HEK293 (cell line): Measurements from ENCODE around the gene RBM39.

Experiments
- EGR2 ChIP-seq: fragments of 450-650 bp; formaldehyde crosslinking; IDR thresholded peaks from 2 replicates; pipeline ENCODE4 v1.5.1; 2016; ENCODE audit warnings: low read depth, missing biosample characterization, missing genetic modification characterization
- HIC1 ChIP-seq: fragments of 450-650 bp; formaldehyde crosslinking; IDR thresholded peaks from 2 replicates; pipeline ENCODE4 v1.5.1; 2016; ENCODE audit warnings: missing biosample characterization, missing genetic modification characterization
- IKZF3 ChIP-seq: fragments of 450-650 bp; IDR thresholded peaks from 2 replicates; pipeline ENCODE4 v1.5.0; 2018; ENCODE audit warnings: missing biosample characterization, mild to moderate bottlenecking, missing genetic modification characterization, moderate library complexity
- KLF9 ChIP-seq: fragments of 450-650 bp; formaldehyde crosslinking; IDR thresholded peaks from 2 replicates; pipeline ENCODE4 v1.5.1; 2016; ENCODE audit warnings: missing biosample characterization, missing genetic modification characterization, low read depth
- PRDM4 ChIP-seq: fragments of 450-650 bp; formaldehyde crosslinking; IDR thresholded peaks from 2 replicates; pipeline ENCODE4 v1.5.1; 2017; ENCODE audit warnings: missing biosample characterization, missing genetic modification characterization
- SP2 ChIP-seq: fragments of 450-650 bp; formaldehyde crosslinking; IDR thresholded peaks from 2 replicates; pipeline ENCODE4 v1.5.1; 2016; ENCODE audit warnings: missing biosample characterization, missing genetic modification characterization
- YY1 ChIP-seq: fragments of 450-650 bp; formaldehyde crosslinking; IDR thresholded peaks from 2 replicates; pipeline ENCODE4 v1.5.1; 2018; ENCODE audit warnings: missing biosample characterization, missing genetic modification characterization
- YY2 ChIP-seq: fragments of 450-650 bp; formaldehyde crosslinking; IDR thresholded peaks from 2 replicates; pipeline ENCODE4 v1.5.1; 2016; ENCODE audit warnings: missing biosample characterization, missing genetic modification characterization
- ZBTB48 ChIP-seq: fragments of 450-650 bp; formaldehyde crosslinking; IDR thresholded peaks from 2 replicates; pipeline ENCODE4 v1.5.1; 2016; ENCODE audit warnings: missing biosample characterization, missing genetic modification characterization
- ZNF146 ChIP-seq: fragments of 450-650 bp; formaldehyde crosslinking; IDR thresholded peaks from 2 replicates; pipeline ENCODE4 v1.5.1; 2016; ENCODE audit warnings: missing biosample characterization, missing genetic modification characterization
- ZNF184 ChIP-seq: fragments of 450-650 bp; IDR thresholded peaks from 2 replicates; pipeline ENCODE4 v1.5.1; 2018; ENCODE audit warnings: missing biosample characterization, mild to moderate bottlenecking, missing genetic modification characterization
- ZNF24 ChIP-seq: fragments of 450-650 bp; formaldehyde crosslinking; IDR thresholded peaks from 2 replicates; pipeline ENCODE4 v1.5.1; 2016; ENCODE audit warnings: missing biosample characterization, missing genetic modification characterization
- ZNF394 ChIP-seq: fragments of 450-650 bp; formaldehyde crosslinking; IDR thresholded peaks from 2 replicates; pipeline ENCODE4 v1.5.1; 2016; ENCODE audit warnings: missing biosample characterization, missing genetic modification characterization, mild to moderate bottlenecking, moderate library complexity, borderline replicate concordance
- ZNF426 ChIP-seq: fragments of 450-650 bp; formaldehyde crosslinking; IDR thresholded peaks from 2 replicates; pipeline ENCODE4 v1.5.1; 2017; ENCODE audit warnings: missing biosample characterization, missing genetic modification characterization, mild to moderate bottlenecking, inconsistent platforms, moderate library complexity
- ZNF521 ChIP-seq: fragments of 450-650 bp; formaldehyde crosslinking; IDR thresholded peaks from 2 replicates; pipeline ENCODE4 v1.5.1; 2017; ENCODE audit warnings: missing biosample characterization, mild to moderate bottlenecking, missing genetic modification characterization
- ZNF600 ChIP-seq: fragments of 450-650 bp; formaldehyde crosslinking; IDR thresholded peaks from 2 replicates; pipeline ENCODE4 v1.5.1; 2016; ENCODE audit warnings: missing biosample characterization, missing genetic modification characterization
- ZNF623 ChIP-seq: fragments of 450-650 bp; formaldehyde crosslinking; IDR thresholded peaks from 2 replicates; pipeline ENCODE4 v1.5.1; 2016; ENCODE audit warnings: missing biosample characterization, missing genetic modification characterization
- ZNF692 ChIP-seq: fragments of 450-650 bp; formaldehyde crosslinking; IDR thresholded peaks from 2 replicates; pipeline ENCODE4 v1.5.1; 2016; ENCODE audit warnings: missing biosample characterization, missing genetic modification characterization
- ZNF837 ChIP-seq: fragments of 450-650 bp; formaldehyde crosslinking; IDR thresholded peaks from 2 replicates; pipeline ENCODE4 v1.5.1; 2016; ENCODE audit warnings: missing biosample characterization, missing genetic modification characterization
- ZSCAN23 ChIP-seq: fragments of 450-650 bp; formaldehyde crosslinking; IDR thresholded peaks from 2 replicates; pipeline ENCODE4 v1.5.1; 2016; ENCODE audit warnings: missing biosample characterization, missing genetic modification characterization
- ZSCAN4 ChIP-seq: fragments of 450-650 bp; formaldehyde crosslinking; IDR thresholded peaks from 2 replicates; pipeline ENCODE4 v1.5.1; 2017; ENCODE audit warnings: missing biosample characterization, missing genetic modification characterization
- ZXDB ChIP-seq: fragments of 450-650 bp; formaldehyde crosslinking; IDR thresholded peaks from 2 replicates; pipeline ENCODE4 v1.5.1; 2016; ENCODE audit warnings: missing biosample characterization, missing genetic modification characterization

RBM39 gene

GRCh38 chr20:35699127-35699956, 42.7 kb downstream of the RBM39 start, which contains the start of the genes NFS1 and ROMO1 (continued):
- TF ChIP-seq ZSCAN4 (tag by site-specific recombination) (0 out of 2 replicates have a peak, but pooled peaks have one; percentile 9), ZNF837 (tag by site-specific recombination) (peak; percentile 77; the same call in 1 of the 2 replicates), IKZF3 (tag by site-specific recombination) (0 out of 2 replicates have a peak, but pooled peaks have one; percentile 19), ZNF692 (tag by site-specific recombination) (peak; percentile 98), HIC1 (0 out of 2 replicates have a peak, but pooled peaks have one; percentile 51), ZBTB48 (peak; percentile 94), ZNF146 (tag by site-specific recombination) (peak; percentile 34; the same call in 1 of the 2 replicates), KLF9 (tag by site-specific recombination) (peak; percentile 50; the same call in 1 of the 2 replicates), ZNF623 (tag by site-specific recombination) (no peak), YY2 (tag by site-specific recombination) (peak; percentile 70), ZXDB (tag by site-specific recombination) (peak; percentile 80), ZNF394 (tag by site-specific recombination) (peak; percentile 62; the same call in 1 of the 2 replicates), ZNF600 (peak; percentile 93), ZSCAN23 (tag by site-specific recombination) (0 out of 2 replicates have a peak, but pooled peaks have one; percentile 31), ZNF24 (tag by site-specific recombination) (peak; percentile 69), EGR2 (tag by site-specific recombination) (peak; percentile 85), ZNF521 (tag by site-specific recombination) (no peak), YY1 (peak; percentile 53; the same call in 1 of the 2 replicates), SP2 (tag by site-specific recombination) (peak; percentile 93), ZNF184 (tag by site-specific recombination) (no peak), PRDM4 (tag by site-specific recombination) (peak; percentile 38; the same call in 1 of the 2 replicates), ZNF426 (tag by site-specific recombination) (no peak)
